Heart left ventricle (tissue), 13 donors: Measurements from ENCODE around the gene EIF5B.

Source experiments
- POLR2A ChIP-seq, 2 donors: fragments of 450-650 bp; IDR thresholded peaks; one replicate each; pipeline ENCODE4 v1.6.1; 2017; ENCODE audit warnings: antibody characterized with exemption in 2 of 2, mild to moderate bottlenecking in 2 of 2, moderate library complexity in 2 of 2
- TF ChIP-seq, protein P1 (sequence below), 12 donors: fragments of 200-600 bp; sonication (generic) in 4 of 12; IDR thresholded peaks; one replicate each; pipeline versions ENCODE4 v1.5.0 to v1.8.0; 2018 to 2022; ENCODE audit warnings: antibody characterized with exemption in 12 of 12, mild to moderate bottlenecking in 5 of 12
- donor health status: ischemic (EF 13 %, LVEDD 7.1; RV severe dilation, severe dysfunction).
- donor health status: DM: no; HTN: yes; CAD: no.
- donor health status: DM: no; HTN: no; CAD: no.
- donor health status: ischemic (EF 25% LVEDD 6.9; RV normal size, moderate dysfunction).
- donor health status: ischemic (EF 25% LVEDD 5.7; RV mildly dilated, moderate dysfunction).
- donor health status: ischemic (EF 35%, LVEDD 5.7; RV mildly dilated, moderate dysfunction).
- donor health status: nonischemic (EF 11% LVEDD 7.7; RV severe dilation, severe dysfunction).
- donor health status: DM: yes; HTN: yes; CAD: no.
- donor health status: PGD.
- donor health status: ischemic (EF 29% LVEDD 5.4; RV normal size, mild dysfunction).
- donor health status: nonischemic (EF 23%, LVEDD 6.1; RV moderate dilation, normal function).

DNA sequence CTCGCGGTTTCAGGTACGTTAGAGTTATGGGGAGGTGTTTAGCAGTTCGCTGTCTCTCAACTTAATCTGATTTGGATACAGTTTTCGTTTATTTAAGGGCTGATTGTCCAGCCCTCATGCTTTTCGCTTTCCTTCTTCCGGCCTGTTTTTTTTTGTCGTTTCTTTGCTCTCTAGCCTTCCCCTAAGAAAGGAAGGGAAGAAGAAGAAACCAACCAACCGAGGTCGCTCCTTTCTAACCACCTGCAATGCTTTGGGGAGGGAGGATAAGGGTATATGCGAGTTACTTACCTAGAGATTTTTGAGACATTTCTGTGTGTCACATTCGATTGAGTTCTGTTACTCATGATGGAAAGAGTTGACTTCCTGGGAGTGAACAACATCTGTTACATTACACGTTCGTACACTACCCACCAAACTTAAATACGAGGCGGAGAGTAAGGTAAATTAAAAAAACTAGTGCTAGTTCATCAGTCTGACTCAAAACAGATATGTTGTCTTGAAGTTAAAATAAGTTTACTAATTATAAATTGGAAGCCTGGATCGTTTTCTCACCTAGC is 918 bp downstream of the EIF5B start:
- TF ChIP-seq, protein P1, sequence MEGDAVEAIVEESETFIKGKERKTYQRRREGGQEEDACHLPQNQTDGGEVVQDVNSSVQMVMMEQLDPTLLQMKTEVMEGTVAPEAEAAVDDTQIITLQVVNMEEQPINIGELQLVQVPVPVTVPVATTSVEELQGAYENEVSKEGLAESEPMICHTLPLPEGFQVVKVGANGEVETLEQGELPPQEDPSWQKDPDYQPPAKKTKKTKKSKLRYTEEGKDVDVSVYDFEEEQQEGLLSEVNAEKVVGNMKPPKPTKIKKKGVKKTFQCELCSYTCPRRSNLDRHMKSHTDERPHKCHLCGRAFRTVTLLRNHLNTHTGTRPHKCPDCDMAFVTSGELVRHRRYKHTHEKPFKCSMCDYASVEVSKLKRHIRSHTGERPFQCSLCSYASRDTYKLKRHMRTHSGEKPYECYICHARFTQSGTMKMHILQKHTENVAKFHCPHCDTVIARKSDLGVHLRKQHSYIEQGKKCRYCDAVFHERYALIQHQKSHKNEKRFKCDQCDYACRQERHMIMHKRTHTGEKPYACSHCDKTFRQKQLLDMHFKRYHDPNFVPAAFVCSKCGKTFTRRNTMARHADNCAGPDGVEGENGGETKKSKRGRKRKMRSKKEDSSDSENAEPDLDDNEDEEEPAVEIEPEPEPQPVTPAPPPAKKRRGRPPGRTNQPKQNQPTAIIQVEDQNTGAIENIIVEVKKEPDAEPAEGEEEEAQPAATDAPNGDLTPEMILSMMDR (IDR thresholded peaks at IDR 0.05) = no peak
- no peak for TF ChIP-seq POLR2A (IDR thresholded peaks at IDR 0.05)
